HG02623 (cell line): ENCODE data around the gene TMEM225B.
"Not testable (repeated sequence)": the region's sequence is repeated elsewhere in the genome, so short reads cannot be mapped to it uniquely, and the experiment has no call there.

ENCODE experiments used
- ATAC-seq: cut with Tn5 transposase; IDR thresholded peaks from one replicate; pipeline ENCODE4 v1.9.1; 2021; ENCODE audit warnings: moderate library complexity; ENCODE audit not compliant: unreplicated experiment

The TMEM225B gene

DNA sequence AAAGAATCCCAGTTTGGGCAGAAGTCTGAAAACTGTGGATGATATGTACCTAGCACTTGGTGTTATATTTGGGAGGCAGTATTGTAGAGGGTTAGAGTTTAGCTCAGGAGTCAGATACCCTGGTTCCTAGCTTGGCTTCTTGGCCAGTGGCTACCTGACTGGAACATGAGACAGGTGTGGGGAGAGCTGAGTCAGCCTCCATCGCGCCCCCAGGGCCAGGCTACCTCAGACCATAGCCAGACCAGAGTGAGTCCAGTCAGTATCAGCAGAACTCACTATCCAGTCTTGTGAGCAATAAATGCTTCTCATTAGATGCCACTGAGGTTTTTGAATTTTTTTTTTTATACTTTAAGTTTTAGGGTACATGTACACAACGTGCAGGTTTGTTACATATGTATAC lies 55.7 kb downstream of the TMEM225B start:
- no peak for ATAC-seq

DNA sequence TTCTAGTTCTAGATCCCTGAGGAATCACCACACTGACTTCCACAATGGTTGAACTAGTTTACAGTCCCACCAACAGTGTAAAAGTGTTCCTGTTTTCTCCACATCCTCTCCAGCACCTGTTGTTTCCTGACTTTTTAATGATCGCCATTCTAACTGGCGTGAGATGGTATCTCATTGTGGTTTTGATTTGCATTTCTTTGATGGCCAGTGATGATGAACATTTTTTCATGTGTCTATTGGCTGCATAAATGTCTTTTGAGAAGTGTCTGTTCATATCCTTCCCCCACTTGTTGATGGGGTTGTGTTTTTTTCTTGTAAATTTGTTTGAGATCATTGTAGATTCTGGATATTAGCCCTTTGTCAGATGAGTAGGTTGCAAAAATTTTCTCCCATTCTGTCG lies 56.6 kb downstream of the TMEM225B start:
- ATAC-seq = not testable (repeated sequence)

DNA sequence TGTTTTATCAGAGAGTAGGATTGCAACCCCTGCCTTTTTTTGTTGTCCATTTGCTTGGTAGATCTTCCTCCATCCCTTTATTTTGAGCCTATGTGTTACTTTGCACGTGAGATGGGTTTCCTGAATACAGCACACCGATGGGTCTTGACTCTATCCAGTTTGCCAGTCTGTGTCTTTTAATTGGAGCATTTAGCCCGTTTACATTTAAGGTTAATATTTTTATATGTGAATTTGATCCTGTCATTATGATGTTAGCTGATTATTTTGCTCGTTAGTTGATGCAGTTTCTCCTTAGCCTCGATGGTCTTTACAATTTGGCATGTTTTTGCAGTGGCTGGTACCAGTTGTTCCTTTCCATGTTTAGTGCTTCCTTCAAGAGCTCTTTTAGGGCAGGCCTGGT lies 59.8 kb downstream of the TMEM225B start:
- ATAC-seq = not testable (repeated sequence)
